Activated B cell treated with CpG ODN at 0.5 μM for 24 hours (primary cell): Measurements from ENCODE around the gene VWA5A. TPM values are rescaled to one million over a fixed set of nuclear protein-coding genes. Genes with fewer than 3 reads are reported as not detected.

Source experiments
- ATAC-seq: fragments of 200-7000 bp; cut with Tn5 transposase; one replicate; pipeline ENCODE4 v1.10.0; 2021; ENCODE audit warnings: low read depth, mild to moderate bottlenecking, moderate library complexity
- CTCF ChIA-PET: fragments of 350-600 bp; sonication (Branson Sonifier 250); formaldehyde crosslinking; loops from one replicate; lab custom pipeline; 2021; ENCODE audit warnings: antibody characterized with exemption; lab: Charles Lee
- POLR2A ChIA-PET: fragments of 350-600 bp; sonication (Branson Sonifier 250); formaldehyde crosslinking; loops from one replicate; lab custom pipeline; 2021; ENCODE audit warnings: antibody characterized with exemption; lab: Charles Lee
- DNase-seq: peaks from one replicate; pipeline ENCODE4 v3.0.0; 2022
- H3K27ac Mint-ChIP-seq: one replicate; pipeline ENCODE4 v1.8.0; 2020; ENCODE audit warnings: mixed read lengths
- H3K27me3 Mint-ChIP-seq: one replicate; pipeline ENCODE4 v1.8.0; 2021; ENCODE audit warnings: mixed read lengths
- H3K36me3 Mint-ChIP-seq: one replicate; pipeline ENCODE4 v1.8.0; 2021; ENCODE audit warnings: low read depth, mixed read lengths
- H3K4me1 Mint-ChIP-seq: one replicate; pipeline ENCODE4 v1.8.0; 2021; ENCODE audit warnings: mixed read lengths
- H3K4me3 Mint-ChIP-seq: one replicate; pipeline ENCODE4 v1.8.0; 2020; ENCODE audit warnings: mild to moderate bottlenecking, mixed read lengths
- H3K9me3 Mint-ChIP-seq: one replicate; pipeline ENCODE4 v1.8.0; 2020; ENCODE audit warnings: mixed read lengths
- CTCF ChIP-seq: fragments of 200-600 bp; IDR thresholded peaks from one replicate; pipeline ENCODE4 v1.8.0; 2022; ENCODE audit warnings: antibody characterized with exemption, mild to moderate bottlenecking
- intact Hi-C: fragments of 100-400 bp; cut with micrococcal nuclease; formaldehyde crosslinking; loops from one replicate; pipeline ENCODE4 v1.15.1; 2024
- total RNA-seq: library from RNA; stranded (reverse); gene quantifications from 2 replicates; pipeline ENCODE4 v1.2.3, GENCODE V29; 2022

VWA5A gene
- total RNA-seq, 1 donor from 2014 or later, result 2.1 TPM

GRCh38 chr11:124094731-124095130, 20.5 kb upstream of the VWA5A start:
- no peaks in the 10 kb centered on the region for H3K4me1 Mint-ChIP-seq
- H3K36me3 Mint-ChIP-seq, result no peaks in the 10 kb centered on the region
- intact Hi-C loops, result no loop called here
- DNase-seq (no peak), ATAC-seq (no peak)
- H3K27ac Mint-ChIP-seq, result no peak overlapping the region
- POLR2A ChIA-PET, result no interaction called here
- H3K9me3 Mint-ChIP-seq, result no peaks in the 10 kb centered on the region
- peaks cover 5% of the 10 kb centered on the region for H3K27me3 Mint-ChIP-seq
- TF ChIP-seq CTCF, result no peak
- CTCF ChIA-PET, result no interaction called here
- H3K4me3 Mint-ChIP-seq, result no peak overlapping the region

DNA sequence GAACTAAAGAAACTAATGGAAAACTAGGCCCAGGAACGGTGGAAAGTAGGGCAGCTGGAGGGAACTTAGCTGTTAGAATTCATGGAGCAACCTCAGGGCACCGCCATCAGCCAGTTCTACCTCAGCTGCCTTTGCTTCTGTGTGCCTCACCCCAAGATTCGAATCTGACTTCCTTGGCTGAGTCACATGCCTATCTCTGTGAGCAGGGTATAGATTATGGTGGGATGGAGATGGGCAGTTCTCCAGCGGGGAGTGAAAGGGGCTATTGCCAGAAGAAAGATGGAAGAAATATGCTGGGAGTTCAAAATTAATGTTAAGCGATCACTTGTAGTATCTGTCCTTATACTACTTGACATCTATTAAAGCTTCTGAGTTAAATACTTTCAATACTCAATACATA, 18.9 kb upstream of the VWA5A start:
- Mint-ChIP-seq H3K9me3 (no peaks in the 10 kb centered on the region), H3K27ac (no peak overlapping the region), H3K4me3 (no peak overlapping the region), H3K4me1 (no peaks in the 10 kb centered on the region), H3K27me3 (peaks cover 5% of the 10 kb centered on the region), H3K36me3 (no peaks in the 10 kb centered on the region)
- intact Hi-C loops, result no loop called here
- no peak for TF ChIP-seq CTCF
- ChIA-PET POLR2A (no interaction called here), CTCF (no interaction called here)
- ATAC-seq (no peak), DNase-seq (no peak)

GRCh38 chr11:124098141-124098540, 17.1 kb upstream of the VWA5A start:
- CTCF ChIA-PET, result no interaction called here
- POLR2A ChIA-PET, result no interaction called here
- Mint-ChIP-seq H3K36me3 (no peaks in the 10 kb centered on the region), H3K4me1 (no peaks in the 10 kb centered on the region), H3K9me3 (no peaks in the 10 kb centered on the region), H3K27me3 (peaks cover 3% of the 10 kb centered on the region), H3K4me3 (no peak overlapping the region), H3K27ac (no peak overlapping the region)
- DNase-seq (no peak), ATAC-seq (no peak)
- intact Hi-C loops, result no loop called here
- no peak for TF ChIP-seq CTCF

DNA sequence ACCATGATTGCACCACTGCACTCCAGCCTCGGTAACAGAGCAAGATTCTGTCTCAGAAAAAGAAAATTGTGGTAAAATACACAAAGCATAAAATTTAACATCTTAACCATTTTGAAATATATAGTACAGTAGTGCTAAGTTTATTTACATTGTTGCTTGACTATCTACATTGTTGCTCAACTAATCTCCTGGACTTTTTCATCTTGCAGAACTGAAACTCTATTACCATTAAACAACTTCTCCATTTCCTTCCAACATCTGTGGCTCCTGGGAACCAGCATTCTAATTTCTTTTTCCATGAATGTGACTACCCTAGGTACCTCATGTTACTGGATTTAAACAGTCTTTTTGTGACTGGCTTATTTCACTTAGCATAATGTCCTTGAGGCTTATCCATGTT, 13.5 kb upstream of the VWA5A start:
- H3K27ac Mint-ChIP-seq, result no peak overlapping the region
- no peaks in the 10 kb centered on the region for H3K36me3 Mint-ChIP-seq
- no peaks in the 10 kb centered on the region for H3K4me1 Mint-ChIP-seq
- intact Hi-C loops, result no loop called here
- no peak for TF ChIP-seq CTCF
- CTCF ChIA-PET, result no interaction called here
- ATAC-seq (no peak), DNase-seq (no peak)
- H3K27me3 Mint-ChIP-seq, result peaks cover 8% of the 10 kb centered on the region
- no peaks in the 10 kb centered on the region for H3K9me3 Mint-ChIP-seq
- no peak overlapping the region for H3K4me3 Mint-ChIP-seq
- POLR2A ChIA-PET, result no interaction called here

DNA sequence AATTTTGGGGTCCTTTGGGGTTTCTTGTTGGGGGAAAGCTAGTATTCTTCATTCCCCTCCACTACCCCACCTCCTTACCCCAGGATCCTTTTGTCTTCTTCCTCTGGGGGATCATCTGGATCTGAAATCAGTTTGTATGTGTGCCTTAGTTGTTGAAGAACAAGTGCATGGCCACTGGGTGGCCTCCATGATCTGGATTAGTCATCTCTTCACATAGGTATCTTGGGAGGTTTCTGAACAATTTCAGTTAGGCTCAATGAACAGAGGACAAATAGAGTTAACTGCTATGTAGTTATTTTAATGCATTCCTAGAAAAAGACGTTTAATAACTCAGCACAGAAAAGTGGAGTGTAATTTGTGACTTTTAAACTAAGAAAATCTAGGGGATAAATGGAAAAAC, 7.1 kb upstream of the VWA5A start:
- Mint-ChIP-seq H3K9me3 (no peaks in the 10 kb centered on the region), H3K27me3 (peaks cover 8% of the 10 kb centered on the region), H3K36me3 (no peaks in the 10 kb centered on the region), H3K4me1 (peaks cover 18% of the 10 kb centered on the region), H3K4me3 (no peak overlapping the region), H3K27ac (no peak overlapping the region)
- ATAC-seq, result no peak
- DNase-seq, result no peak
- intact Hi-C loops, result loop anchor here (1.0 to 2.0 kb wide), 2 partner anchors 37 to 478 kb away; no protein-coding TSS in a partner anchor
- TF ChIP-seq CTCF, result no peak
- ChIA-PET CTCF (no interaction called here), POLR2A (no interaction called here)
